Vagina (tissue), 2 donors: ENCODE data around the gene ISG15.

Experiments
- CTCF ChIP-seq, 3 experiments: fragments of 450-650 bp in 2 of 3; fragments of 200-600 bp in 1 of 3; sonication (generic) in 1 of 3; IDR thresholded peaks; one replicate each; pipeline ENCODE4 v1.5.1; 2017 to 2019; ENCODE audit warnings: antibody characterized with exemption in 3 of 3, mild to moderate bottlenecking in 2 of 3, moderate library complexity in 2 of 3
- POLR2A ChIP-seq, 2 donors: fragments of 450-650 bp; IDR thresholded peaks; one replicate each; pipeline ENCODE4 v1.6.1; 2017; ENCODE audit warnings: antibody characterized with exemption in 2 of 2, mild to moderate bottlenecking in 2 of 2, moderate library complexity in 2 of 2
- POLR2AphosphoS5 ChIP-seq, 2 donors: sonication (generic); formaldehyde crosslinking; IDR thresholded peaks; one replicate each; pipeline ENCODE4 v1.9.0; 2017; ENCODE audit warnings: antibody characterized with exemption in 2 of 2, mild to moderate bottlenecking in 2 of 2, low read depth in 1 of 2; ENCODE audit not compliant: insufficient read depth in 1 of 2

GRCh38 chr1:1023700-1024099, 10.4 kb downstream of the ISG15 start:
- TF ChIP-seq CTCF (IDR thresholded peaks at IDR 0.05), result no peak
- TF ChIP-seq POLR2A (IDR thresholded peaks at IDR 0.05), result no peak
- no peak for TF ChIP-seq POLR2AphosphoS5 (IDR thresholded peaks at IDR 0.05; ENCODE audit: insufficient read depth in 1 of 2, low read depth in 1 of 2)
